HCT116 (cell line): Measurements from ENCODE around the gene SMTN. TPM values are rescaled to one million over a fixed set of nuclear protein-coding genes. Genes with fewer than 3 reads are reported as not detected.

ENCODE experiments used
- ATAC-seq: fragments of 200-7000 bp; cut with Tn5 transposase; 2 replicates; pipeline ENCODE4 v1.9.1; 2020; ENCODE audit warnings: mild to moderate bottlenecking, moderate library complexity
- BruUV-seq: library from RNA; stranded (reverse); fragments of 400-500 nt; replicated peaks from 2 replicates; lab custom pipeline; 2021; lab: Mats Ljungman, UMichigan
- CTCF ChIA-PET: fragments of 300-600 bp; sonication (Branson Sonifier 250); formaldehyde crosslinking; loops from one replicate; lab custom pipeline; 2021; ENCODE audit warnings: antibody characterized with exemption; lab: Charles Lee
- POLR2A ChIA-PET: fragments of 300-600, 350-600 bp; sonication (Branson Sonifier 250); formaldehyde crosslinking; loops from one replicate; lab custom pipeline; 2021; ENCODE audit warnings: antibody characterized with exemption; lab: Charles Lee
- RAD21 ChIA-PET, 2 experiments: fragments of 300-600 bp; sonication (Branson Sonifier 250); formaldehyde crosslinking; loops; one replicate each; lab custom pipeline; 2023; ENCODE audit warnings: low total read pairs in 2 of 2; ENCODE audit not compliant: uncharacterized antibody in 2 of 2, unreplicated experiment in 2 of 2, low non-redundant PET in 1 of 2; lab: Charles Lee
- DNase-seq: peaks from one replicate; pipeline ENCODE4 v3.0.0-alpha.2; 2010; ENCODE audit warnings: low read depth, low spot score
- H2AFZ ChIP-seq: fragments of 200-600 bp; shearing (Covaris generic), sonication (generic); 2 replicates; pipeline ENCODE4 v1.6.1; 2017; ENCODE audit warnings: low read depth, mixed run types, mixed read lengths, antibody characterized with exemption, low read length; ENCODE audit not compliant: poor library complexity, severe bottlenecking
- H3K27ac ChIP-seq: 2 replicates; pipeline ENCODE4 v1.5.1; 2012; ENCODE audit warnings: low read depth, low read length
- H3K27me3 ChIP-seq: fragments of 200-600 bp; sonication (generic); 2 replicates; pipeline ENCODE4 v1.6.1; 2016; ENCODE audit warnings: mixed run types, low read length, mixed read lengths; ENCODE audit not compliant: insufficient read depth
- H3K36me3 ChIP-seq, 2 experiments: fragments of 200-500 bp in 1 of 2; fragments of 200-600 bp in 1 of 2; sonication (Bioruptor generic) in 1 of 2; sonication (generic) in 1 of 2; 2 replicates each; pipeline versions ENCODE4 v1.5.1 to v1.6.1; 2014 to 2016; ENCODE audit warnings: low read length in 2 of 2, inconsistent platforms in 1 of 2, mixed read lengths in 1 of 2, mixed run types in 1 of 2; ENCODE audit not compliant: insufficient read depth in 2 of 2, control insufficient read depth in 1 of 2
- H3K4me1 ChIP-seq, 2 experiments: fragments of 200-600 bp in 1 of 2; sonication (generic) in 1 of 2; 2 replicates each; pipeline versions ENCODE4 v1.5.1 to v1.6.1; 2012 to 2017; ENCODE audit warnings: low read length in 2 of 2, inconsistent platforms in 1 of 2, mild to moderate bottlenecking in 1 of 2, mixed read lengths in 1 of 2, mixed run types in 1 of 2, moderate library complexity in 1 of 2; ENCODE audit not compliant: insufficient read depth in 2 of 2, control insufficient read depth in 1 of 2
- H3K4me2 ChIP-seq: fragments of 200-600 bp; sonication (generic); 2 replicates; pipeline ENCODE4 v1.6.1; 2017; ENCODE audit warnings: mixed run types, low read length, mixed read lengths
- H3K4me3 ChIP-seq, 2 experiments: fragments of 200-600 bp in 1 of 2; sonication (generic) in 1 of 2; replicated peaks in 1 of 2; 2 replicates each; pipeline ENCODE4 v1.5.1; 2011 to 2016; ENCODE audit warnings: low read length in 2 of 2, control low read depth in 1 of 2, low read depth in 1 of 2, mild to moderate bottlenecking in 1 of 2, mixed read lengths in 1 of 2, mixed run types in 1 of 2
- H3K79me2 ChIP-seq: fragments of 200-600 bp; sonication (generic); 2 replicates; pipeline ENCODE4 v1.6.1; 2017; ENCODE audit warnings: mild to moderate bottlenecking, mixed run types, low read length, moderate library complexity, mixed read lengths; ENCODE audit not compliant: insufficient read depth
- H3K9ac ChIP-seq: fragments of 200-600 bp; sonication (generic); 2 replicates; pipeline ENCODE4 v1.6.1; 2016; ENCODE audit warnings: low read length, mixed read lengths
- H3K9me2 ChIP-seq: fragments of 200-600 bp; sonication (generic), shearing (Covaris generic); 2 replicates; pipeline ENCODE4 v1.6.1; 2017; ENCODE audit warnings: mixed run types, mild to moderate bottlenecking, moderate library complexity; ENCODE audit not compliant: insufficient read depth
- H3K9me3 ChIP-seq, 2 experiments: fragments of 200-500 bp in 1 of 2; fragments of 200-600 bp in 1 of 2; sonication (Bioruptor generic) in 1 of 2; sonication (generic) in 1 of 2; 2 replicates each; pipeline ENCODE4 v1.6.1; 2014 to 2017; ENCODE audit warnings: low read length in 2 of 2, mixed read lengths in 2 of 2, inconsistent platforms in 1 of 2, low read depth in 1 of 2, mild to moderate bottlenecking in 1 of 2, mixed run types in 1 of 2, moderate library complexity in 1 of 2; ENCODE audit not compliant: control insufficient read depth in 1 of 2, insufficient read depth in 1 of 2
- H4K20me1 ChIP-seq: fragments of 200-600 bp; sonication (generic), shearing (Covaris generic); 2 replicates; pipeline ENCODE4 v1.6.1; 2017; ENCODE audit warnings: mixed run types, mild to moderate bottlenecking, moderate library complexity; ENCODE audit not compliant: insufficient read depth
- CBX3 ChIP-seq: IDR thresholded peaks from 2 replicates; pipeline ENCODE4 v1.6.1; 2012; ENCODE audit warnings: low read depth
- CTCF ChIP-seq, 3 experiments: fragments of 200-600 bp in 1 of 3; sonication (generic) in 1 of 3; IDR thresholded peaks in 2 of 3; conservative IDR thresholded peaks in 1 of 3; 2 replicates each; pipeline ENCODE4 v1.5.1; 2012 to 2017; ENCODE audit warnings: low read depth in 2 of 3, low read length in 2 of 3, antibody characterized with exemption in 1 of 3, borderline replicate concordance in 1 of 3, control low read depth in 1 of 3, mild to moderate bottlenecking in 1 of 3, mixed read lengths in 1 of 3, mixed run types in 1 of 3, moderate library complexity in 1 of 3; ENCODE audit not compliant: insufficient read depth in 1 of 3
- EGR1 ChIP-seq: IDR thresholded peaks from 2 replicates; pipeline ENCODE4 v1.6.1; 2012; ENCODE audit warnings: low read depth
- ELF1 ChIP-seq: IDR thresholded peaks from 2 replicates; pipeline ENCODE4 v1.6.1; 2012; ENCODE audit warnings: low read depth, borderline replicate concordance
- EZH2 ChIP-seq: fragments of 200-600 bp; sonication (generic); IDR thresholded peaks from 2 replicates; pipeline ENCODE4 v1.6.1; 2017; ENCODE audit warnings: antibody characterized with exemption, mixed run types
- FOSL1 ChIP-seq: IDR thresholded peaks from 2 replicates; pipeline ENCODE4 v1.6.1; 2012; ENCODE audit warnings: low read depth
- JUND ChIP-seq: IDR thresholded peaks from 2 replicates; pipeline ENCODE4 v1.6.1; 2012
- MAX ChIP-seq: IDR thresholded peaks from 2 replicates; pipeline ENCODE4 v1.6.1; 2012
- POLR2A ChIP-seq: IDR thresholded peaks from 2 replicates; pipeline ENCODE4 v1.7.0; 2011; ENCODE audit warnings: borderline replicate concordance; ENCODE audit not compliant: insufficient read depth, insufficient read length; ENCODE audit errors: extremely low read depth
- REST ChIP-seq: IDR thresholded peaks from 2 replicates; pipeline ENCODE4 v1.6.1; 2012; ENCODE audit warnings: low read depth
- SIN3A ChIP-seq: IDR thresholded peaks from 2 replicates; pipeline ENCODE4 v1.6.1; 2012; ENCODE audit warnings: low read depth
- SP1 ChIP-seq: IDR thresholded peaks from 2 replicates; pipeline ENCODE4 v1.6.1; 2012; ENCODE audit warnings: low read depth
- SRF ChIP-seq: IDR thresholded peaks from 2 replicates; pipeline ENCODE4 v1.6.1; 2012; ENCODE audit warnings: low read depth
- TCF7L2 ChIP-seq: IDR thresholded peaks from 2 replicates; pipeline ENCODE4 v1.7.0; 2011; ENCODE audit warnings: borderline replicate concordance, inconsistent platforms; ENCODE audit not compliant: insufficient read depth, insufficient read length; ENCODE audit errors: extremely low read depth
- YY1 ChIP-seq: IDR thresholded peaks from 2 replicates; pipeline ENCODE4 v1.6.1; 2011; ENCODE audit warnings: low read length, low read depth, moderate library complexity, mild to moderate bottlenecking; ENCODE audit not compliant: insufficient replicate concordance; ENCODE audit errors: extremely low read depth
- ZNF274 ChIP-seq: fragments of 200-500 bp; sonication (Bioruptor generic); IDR thresholded peaks from 2 replicates; pipeline ENCODE4 v1.6.1; 2014; ENCODE audit warnings: mild to moderate bottlenecking, low read depth, low read length, inconsistent platforms
- intact Hi-C: fragments of 100-400 bp; cut with micrococcal nuclease; formaldehyde crosslinking; loops from 2 replicates; pipeline ENCODE4 v1.10.0; 2022
- total RNA-seq: library from RNA; stranded (reverse); gene quantifications from one replicate; pipeline ENCODE4 v1.2.1, GENCODE V29; 2021; ENCODE audit not compliant: unreplicated experiment

Gene SMTN
- total RNA-seq, 1 experiment from 2014 or later: 148 TPM

DNA sequence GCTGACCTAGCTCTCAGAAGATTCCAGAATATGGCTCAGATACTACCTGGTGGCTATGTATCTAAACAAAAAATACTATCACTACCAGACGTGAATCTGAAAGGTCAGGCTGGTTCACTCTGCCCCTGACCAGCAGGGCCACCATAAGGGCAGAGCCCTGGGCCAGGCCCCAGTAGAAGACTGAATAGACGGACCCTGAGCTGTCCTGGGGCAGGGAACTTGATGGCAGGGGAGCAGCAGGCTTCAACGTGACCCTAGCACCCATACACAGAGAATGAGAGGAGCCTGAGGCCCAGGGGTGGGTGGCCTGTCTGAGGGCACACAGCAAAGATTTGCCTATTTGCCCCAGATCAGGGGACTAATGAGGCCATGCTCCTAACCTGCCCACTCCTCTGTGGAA, 72.2 kb downstream of the SMTN start:
- CTCF ChIA-PET: interaction anchor here (0.9 kb wide), 1 partner anchor 46 kb away, joined by 4 read pairs; the partner anchor contains the start of gene SELENOM
- Histone ChIP-seq H3K4me2 (no peak overlapping the region), H3K36me3 (no peaks in the 10 kb centered on the region), H2AFZ (no peak overlapping the region), H3K9ac (no peak overlapping the region), H3K9me2 (no peaks in the 10 kb centered on the region), H3K79me2 (no peaks in the 10 kb centered on the region), H3K4me3 (no peak overlapping the region), H3K27me3 (no peaks in the 10 kb centered on the region), H3K4me1 (peaks cover 0 to 7% of the 10 kb centered on the region in 2 experiments; a peak in 1 of 4 replicates), H4K20me1 (no peaks in the 10 kb centered on the region), H3K9me3 (no peaks in the 10 kb centered on the region), H3K27ac (no peak overlapping the region)
- DNase-seq: no peak
- ATAC-seq: no peak
- intact Hi-C loops: no loop called here
- no TSS peak for BruUV-seq
- POLR2A ChIA-PET: no interaction called here
- TF ChIP-seq CTCF (IDR thresholded peaks at IDR 0.05 in 2 of 3, conservative IDR thresholded peaks at IDR 0.05 in 1 of 3; ENCODE audit: borderline replicate concordance in 1 of 3, insufficient read depth in 1 of 3, low read depth in 2 of 3, low read length in 2 of 3): no peak
- TF ChIP-seq CBX3: no peak
- no peak for TF ChIP-seq REST
- no peak for TF ChIP-seq POLR2A
- TF ChIP-seq EZH2: no peak
- TF ChIP-seq SIN3A: no peak
- no peak for TF ChIP-seq ZNF274
- no peak for TF ChIP-seq JUND
- TF ChIP-seq ELF1: no peak
- no peak for TF ChIP-seq MAX
- TF ChIP-seq SRF: no peak
- no peak for TF ChIP-seq SP1
- no peak for TF ChIP-seq TCF7L2
- no peak for TF ChIP-seq FOSL1
- TF ChIP-seq EGR1: no peak
- TF ChIP-seq YY1: no peak
- RAD21 ChIA-PET: no interaction called here
